Peyer's patch (tissue), 4 donors: Measurements from ENCODE around the gene LAMC1.

ENCODE experiments used
- CTCF ChIP-seq, 6 experiments: fragments of 450-650 bp in 4 of 6; fragments of 200-600 bp in 2 of 6; sonication (generic) in 1 of 6; IDR thresholded peaks; one replicate each; pipeline ENCODE4 v1.5.1; 2017 to 2019; ENCODE audit warnings: antibody characterized with exemption in 6 of 6, mild to moderate bottlenecking in 3 of 6, moderate library complexity in 1 of 6
- POLR2A ChIP-seq, 2 donors: fragments of 450-650 bp; IDR thresholded peaks; one replicate each; pipeline ENCODE4 v1.5.1; 2017; ENCODE audit warnings: antibody characterized with exemption in 2 of 2, mild to moderate bottlenecking in 2 of 2, moderate library complexity in 2 of 2

GRCh38 chr1:183103147-183103546 is 79.9 kb downstream of the LAMC1 start:
- no peak for TF ChIP-seq POLR2A (IDR thresholded peaks at IDR 0.05)
- TF ChIP-seq CTCF (IDR thresholded peaks at IDR 0.05), result no peak
